Stimulated activated CD8-positive, alpha-beta memory T cell treated with anti-CD3 and anti-CD28 coated beads, Interleukin-4, amount 100 ng/mL, for 48 hours (primary cell): ENCODE measurements around the gene FRMD3.

ENCODE experiments used
- DNase-seq: peaks from one replicate; pipeline ENCODE4 v3.0.0-alpha.2; 2020

Gene FRMD3

DNA sequence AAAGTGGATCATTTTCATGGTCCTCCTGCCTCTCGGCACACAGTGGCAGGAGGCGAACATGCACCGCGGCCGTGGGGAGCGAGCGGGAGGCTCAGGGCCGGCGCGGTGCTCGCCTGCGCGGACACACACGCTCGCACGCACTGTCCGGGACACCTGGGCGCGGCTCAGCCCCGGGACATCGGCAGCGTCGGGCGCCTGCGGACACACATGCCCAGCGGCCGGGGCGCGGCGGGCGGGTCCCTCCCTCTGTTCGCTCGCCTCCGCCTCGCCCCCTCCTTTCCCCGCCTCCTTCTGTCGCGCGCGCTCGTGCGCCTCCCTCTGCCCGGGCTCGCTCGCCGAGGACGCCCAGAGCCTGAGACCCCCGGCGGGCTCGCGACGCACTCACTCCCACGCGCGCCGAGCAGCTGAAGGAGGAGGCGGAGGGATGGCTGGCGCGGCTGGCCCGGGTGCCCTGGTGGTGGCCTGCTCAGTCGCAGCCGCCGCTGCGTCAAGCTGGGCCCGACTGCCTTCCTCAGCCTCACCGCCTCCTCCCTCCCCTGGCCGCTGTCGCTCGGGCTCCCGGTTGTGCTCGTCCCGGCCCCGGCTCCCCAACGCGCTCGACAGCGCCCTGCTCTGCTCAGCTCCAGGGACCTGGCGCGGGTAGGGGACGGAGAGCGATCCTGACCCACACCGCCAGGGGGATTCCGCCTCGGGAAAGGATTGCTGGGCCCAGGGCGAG is at the start of gene FRMD3:
TSS of gene FRMD3 (minus strand) at position 230 of the 718 bp plus-strand sequence. CDS start at position 60, 170 bp downstream.
- peak; percentile 50 for DNase-seq

DNA sequence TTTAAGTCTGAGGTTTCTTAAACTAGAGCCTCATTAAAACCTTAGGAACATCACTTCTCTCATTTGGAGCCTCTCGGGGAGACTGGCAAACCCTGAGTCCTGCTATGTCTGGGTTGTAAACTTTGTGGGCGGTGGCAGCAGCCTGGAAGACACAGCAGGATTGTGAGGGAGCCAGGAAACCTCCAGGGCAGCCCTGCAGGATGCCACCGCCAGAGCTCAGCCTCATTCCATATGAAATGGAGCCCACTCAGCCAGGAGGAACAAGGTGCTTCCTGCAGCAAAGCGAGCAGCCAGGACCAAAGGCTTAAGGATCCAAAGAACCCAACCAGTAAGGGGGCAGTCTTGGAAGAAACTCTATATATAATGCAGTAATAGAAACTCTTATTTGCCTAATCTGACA is 46.8 kb upstream of the FRMD3 start:
- no peak for DNase-seq

DNA sequence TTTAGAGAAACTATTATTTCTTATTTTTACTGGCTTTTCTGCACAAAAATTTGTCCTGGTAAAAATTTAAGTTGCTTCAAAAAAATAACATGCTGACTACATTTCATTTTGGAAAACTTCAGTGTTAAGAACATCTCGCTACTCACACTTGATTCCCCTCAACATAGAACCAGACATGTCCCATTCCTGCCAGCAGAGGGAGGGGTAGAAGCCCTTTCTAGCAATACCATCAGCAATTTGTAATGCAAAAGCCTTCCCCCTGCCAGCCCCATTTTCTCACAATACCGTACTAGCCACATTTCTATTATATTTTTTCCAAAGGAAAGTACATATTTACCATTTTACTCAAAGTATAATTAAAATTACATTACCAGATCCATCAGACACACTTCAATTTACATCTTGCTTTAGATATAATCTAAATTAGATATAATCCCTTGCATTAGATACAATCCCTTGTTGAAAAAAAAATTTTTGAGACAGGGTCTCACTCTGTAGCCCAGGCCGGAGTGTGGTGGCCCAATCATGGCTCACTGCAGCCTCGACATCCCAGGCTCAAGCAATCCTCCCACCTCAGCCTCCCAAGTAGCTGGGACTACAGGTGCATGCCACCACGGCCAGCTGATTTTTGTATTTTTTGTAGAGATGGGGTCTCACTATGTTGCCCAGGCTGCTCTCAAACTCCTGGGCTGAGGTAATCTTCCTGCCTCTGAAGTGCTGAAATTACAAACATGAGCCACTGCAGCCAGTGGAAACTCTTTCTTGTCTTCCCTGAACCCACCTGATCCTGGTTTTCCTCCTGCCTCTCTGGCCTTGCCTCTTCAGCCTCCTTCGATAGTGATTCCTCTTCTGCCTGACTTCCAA is 45.2 kb upstream of the FRMD3 start:
- DNase-seq: peak; percentile 35

DNA sequence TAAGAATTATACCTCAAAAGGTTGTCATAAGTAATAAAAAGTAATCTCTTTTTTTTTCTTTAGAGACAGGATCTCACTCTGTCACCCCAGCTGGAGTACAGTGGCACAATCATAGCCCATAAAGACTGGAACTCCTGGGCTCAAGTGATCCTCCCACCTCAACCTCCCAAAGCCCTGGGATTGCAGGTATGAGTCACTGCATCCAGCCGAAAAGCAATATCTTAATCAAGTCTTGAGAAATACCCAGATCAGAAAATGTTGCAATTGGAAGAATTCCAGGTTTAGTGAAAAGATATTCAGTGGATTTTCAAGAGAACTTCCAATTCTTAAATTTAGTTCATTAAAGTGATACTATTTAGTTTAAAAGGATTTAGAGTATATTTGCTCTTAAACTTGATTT is 43.8 kb upstream of the FRMD3 start:
- no peak for DNase-seq

DNA sequence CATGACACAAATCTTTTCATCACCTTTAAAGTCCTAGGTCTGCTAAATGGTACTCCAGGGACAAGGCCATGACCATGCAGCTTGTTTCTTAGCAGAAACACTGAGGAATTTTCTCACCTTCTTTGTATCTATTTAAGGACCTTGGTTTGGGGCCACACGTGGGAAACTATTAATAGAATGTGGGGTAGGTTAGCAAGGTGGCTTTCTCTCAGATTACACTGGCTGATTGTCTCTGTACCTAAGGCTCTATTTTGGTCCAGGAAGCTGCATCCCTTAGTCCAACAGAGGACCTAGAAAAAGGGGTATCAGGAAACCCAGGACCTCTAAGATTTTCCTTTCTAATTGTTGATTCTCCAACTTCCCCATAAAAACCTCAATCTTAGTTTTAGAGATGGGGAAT is 36.3 kb upstream of the FRMD3 start:
- no peak for DNase-seq

DNA sequence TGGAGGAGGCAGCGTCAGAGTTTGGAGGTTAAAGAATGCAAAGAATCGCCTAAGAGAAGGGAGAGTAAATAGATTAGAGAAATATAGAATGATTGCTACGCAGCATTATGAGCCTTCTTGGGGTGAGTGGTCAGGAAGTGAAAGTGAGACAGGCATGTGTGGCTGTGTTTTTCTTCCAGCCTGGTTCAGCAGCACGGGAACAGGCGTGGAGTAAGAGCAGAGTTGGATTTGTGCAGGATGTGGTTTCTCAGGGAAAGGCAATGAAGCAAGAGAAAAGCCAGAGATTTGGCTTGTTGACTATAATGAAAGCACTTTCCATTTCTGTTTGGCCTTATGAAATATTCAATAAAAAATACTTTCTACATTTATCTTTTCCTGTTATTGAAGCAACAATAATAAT is 34.3 kb upstream of the FRMD3 start:
- DNase-seq: no peak

DNA sequence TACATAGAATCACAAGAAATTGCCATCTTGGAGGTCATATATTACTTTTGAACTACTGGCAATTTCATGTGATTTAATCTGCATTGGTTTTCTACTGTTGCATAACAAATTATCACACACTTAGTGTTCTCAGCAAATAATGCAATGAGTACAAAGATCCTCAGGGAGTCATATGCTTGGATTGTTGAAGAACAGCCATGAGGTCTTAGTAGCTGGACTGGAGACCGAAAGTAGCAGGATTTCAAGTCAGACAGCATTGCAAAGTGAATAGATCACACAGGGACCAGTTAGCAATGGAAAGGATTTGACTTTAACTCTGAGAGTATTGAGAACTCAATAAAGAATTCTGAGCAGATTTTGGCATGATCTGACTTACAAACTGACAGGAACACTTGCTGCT is 32.2 kb upstream of the FRMD3 start:
- DNase-seq: no peak

DNA sequence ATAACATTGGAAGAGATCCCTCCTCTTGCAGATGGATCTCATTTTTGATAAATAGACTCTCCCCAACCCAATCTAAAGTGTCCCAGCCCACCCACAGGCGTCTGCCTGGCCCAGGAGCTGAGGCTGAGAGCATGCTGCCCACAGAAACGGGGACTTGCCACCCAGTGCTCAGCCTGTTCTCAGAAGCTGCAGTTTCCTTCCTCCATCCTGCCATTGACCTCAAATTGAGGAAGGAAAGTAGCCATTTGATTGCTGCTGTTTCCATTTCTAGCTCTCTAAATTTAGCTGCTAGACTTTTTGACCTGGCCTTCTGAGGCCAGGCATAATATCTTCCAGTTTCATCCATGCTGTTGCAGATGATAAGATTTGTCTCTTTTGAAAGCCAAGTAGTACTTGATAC is 31.1 kb upstream of the FRMD3 start:
- DNase-seq: no peak

DNA sequence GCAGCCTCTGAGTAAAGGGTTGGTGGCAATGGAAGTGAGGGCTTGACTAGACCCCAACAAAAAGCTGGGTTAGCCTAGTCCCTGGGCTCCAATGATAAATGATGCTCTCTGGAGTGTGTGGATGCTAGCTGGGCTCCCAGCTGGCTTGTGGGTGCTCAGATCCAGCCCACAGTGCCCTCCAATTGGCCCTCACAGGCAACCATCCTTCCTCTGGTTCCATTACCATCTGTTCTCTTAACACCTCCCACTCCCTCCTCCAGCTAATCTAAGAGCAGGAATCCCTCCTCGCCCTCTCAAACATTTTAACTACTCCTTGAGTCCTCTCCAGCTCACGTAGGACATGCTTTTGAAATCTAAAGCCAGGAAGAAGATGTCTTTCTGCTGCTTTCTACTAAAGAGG is 25.2 kb upstream of the FRMD3 start:
- DNase-seq: no peak

DNA sequence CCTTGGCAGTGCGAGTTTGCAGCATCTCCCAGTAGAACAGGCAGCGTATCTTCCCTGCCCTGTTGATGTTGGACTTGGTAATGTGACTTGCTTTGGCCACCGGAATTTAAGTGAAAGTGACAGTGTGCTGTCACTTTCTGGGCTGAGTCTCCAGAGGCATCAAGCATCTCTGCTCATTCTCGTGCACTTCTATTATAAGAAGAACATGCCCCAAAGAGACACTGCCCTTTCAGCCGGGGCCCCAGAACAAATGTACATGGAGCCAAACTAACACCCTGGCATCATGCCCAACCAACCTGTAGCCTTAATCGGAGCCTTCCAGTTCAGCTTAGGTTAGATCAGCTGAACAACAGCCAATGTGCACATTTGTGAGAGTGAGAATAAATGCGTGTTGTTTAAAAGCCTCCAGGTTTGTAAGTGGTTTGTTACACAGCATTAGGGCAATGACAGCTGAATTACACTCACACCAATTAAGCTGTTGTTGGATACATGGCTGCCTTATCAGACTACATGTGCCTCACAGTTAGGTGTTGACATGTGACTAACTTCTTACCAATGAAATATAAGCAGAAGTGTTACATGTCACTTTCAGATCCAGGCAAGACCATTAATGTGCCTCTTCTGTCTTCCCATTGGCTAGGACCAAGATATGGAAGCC is 22.1 kb upstream of the FRMD3 start:
- no peak for DNase-seq

DNA sequence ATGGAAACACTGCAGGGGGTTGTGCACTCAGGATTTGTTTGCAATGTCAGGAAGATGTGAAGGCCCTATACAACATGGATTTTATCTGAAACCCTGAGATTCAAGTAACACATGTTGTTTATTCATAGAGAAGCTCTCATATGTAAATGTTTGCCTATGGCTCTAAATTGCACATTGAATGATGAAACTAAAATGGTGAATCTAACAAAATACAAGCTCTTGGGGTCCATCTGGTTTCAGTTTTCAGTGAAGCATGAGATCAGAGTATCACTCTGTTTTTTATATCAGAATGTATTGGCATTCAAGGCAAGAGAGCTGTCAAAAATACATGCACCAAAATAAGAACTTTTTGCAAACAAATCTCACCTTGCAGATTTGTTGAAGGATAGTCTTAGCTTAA is 19.6 kb upstream of the FRMD3 start:
- DNase-seq: no peak

DNA sequence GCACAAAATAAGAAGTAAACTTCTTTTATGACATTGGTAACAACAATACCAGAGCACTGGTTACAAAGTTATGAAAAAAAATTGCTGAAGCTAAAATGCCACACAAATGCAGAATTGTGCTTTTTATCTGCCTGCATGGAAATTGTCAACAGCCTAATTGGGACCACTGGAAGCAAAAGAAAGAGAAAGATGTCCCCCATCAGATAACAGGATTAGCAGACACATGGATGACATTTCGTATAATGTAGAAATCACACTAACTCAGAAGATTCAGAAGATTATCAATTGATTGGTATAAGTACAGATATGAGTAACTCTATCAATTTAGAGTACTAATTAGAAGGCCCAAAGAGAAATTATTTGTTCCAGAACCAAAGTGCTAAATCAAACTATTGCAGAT is 19.1 kb upstream of the FRMD3 start:
- DNase-seq: no peak

DNA sequence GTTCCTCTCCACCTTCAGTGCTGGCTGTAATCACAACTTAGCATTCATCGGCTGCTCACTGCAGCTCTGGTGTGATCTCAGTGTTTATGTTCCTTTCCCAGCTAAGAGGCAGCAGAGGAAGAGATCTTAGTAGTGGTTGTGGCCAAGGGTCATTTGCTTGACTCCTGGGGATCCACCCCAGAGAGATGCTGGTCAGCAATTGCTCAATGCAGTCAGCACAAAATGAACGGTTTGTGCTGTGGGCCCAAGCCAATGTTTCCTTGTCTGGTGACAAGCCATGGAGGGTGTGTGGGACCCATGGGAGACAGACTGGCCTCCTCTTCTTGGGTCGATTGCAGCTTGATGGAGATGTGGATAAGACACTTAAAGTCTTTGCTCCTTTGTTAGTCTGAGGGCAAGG is 16.1 kb upstream of the FRMD3 start:
- DNase-seq: no peak

DNA sequence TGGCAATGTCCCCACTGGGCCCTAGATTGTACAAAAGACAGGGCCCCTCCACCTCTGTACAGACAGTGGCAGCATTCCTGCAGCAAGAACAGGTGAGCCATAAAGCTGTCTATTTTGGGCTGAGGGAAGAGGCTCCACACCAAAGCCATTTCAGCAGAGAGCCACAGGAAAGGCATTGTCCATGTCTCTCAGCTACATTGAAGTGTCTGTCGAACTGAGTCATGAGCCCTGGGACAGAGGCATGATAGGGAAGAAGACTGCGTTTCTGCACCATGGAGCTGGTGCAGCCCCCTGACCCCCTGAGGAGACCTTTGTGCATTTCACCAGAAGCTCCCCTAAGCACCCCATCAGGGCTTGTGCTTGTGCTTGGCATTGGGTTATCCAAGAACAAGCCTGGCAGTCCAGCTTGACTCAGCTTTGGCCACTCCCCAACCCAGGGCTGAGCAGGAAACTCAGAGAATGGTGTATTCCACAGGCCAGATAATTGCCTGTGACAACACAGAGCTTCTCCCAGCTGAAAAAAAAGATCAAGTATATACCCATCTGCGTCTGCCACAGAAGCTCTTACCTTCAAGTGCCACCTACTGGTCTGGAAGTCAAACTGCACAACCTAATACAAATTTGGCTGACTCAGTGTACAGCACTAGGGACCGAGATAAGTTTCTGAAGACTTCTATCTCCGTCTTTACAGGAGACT is 5.9 kb upstream of the FRMD3 start:
- DNase-seq: no peak

DNA sequence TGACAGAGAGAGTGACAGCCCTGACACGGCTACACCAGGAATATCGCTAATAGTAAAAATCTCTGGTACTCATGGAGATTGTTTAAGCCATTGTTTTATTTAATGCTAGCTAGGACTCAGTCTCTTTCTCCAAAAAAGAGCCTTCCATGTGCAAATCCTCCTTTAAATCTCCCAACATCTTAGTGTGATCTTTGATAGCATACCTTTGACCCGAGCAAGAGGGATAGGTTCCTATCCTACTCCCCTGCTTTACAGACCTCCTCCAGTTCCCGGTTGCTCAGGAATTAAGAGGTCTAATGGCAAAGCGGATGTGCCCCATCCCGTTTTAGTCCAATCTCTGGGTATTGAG is 663 bp upstream of the FRMD3 start:
- no peak for DNase-seq

DNA sequence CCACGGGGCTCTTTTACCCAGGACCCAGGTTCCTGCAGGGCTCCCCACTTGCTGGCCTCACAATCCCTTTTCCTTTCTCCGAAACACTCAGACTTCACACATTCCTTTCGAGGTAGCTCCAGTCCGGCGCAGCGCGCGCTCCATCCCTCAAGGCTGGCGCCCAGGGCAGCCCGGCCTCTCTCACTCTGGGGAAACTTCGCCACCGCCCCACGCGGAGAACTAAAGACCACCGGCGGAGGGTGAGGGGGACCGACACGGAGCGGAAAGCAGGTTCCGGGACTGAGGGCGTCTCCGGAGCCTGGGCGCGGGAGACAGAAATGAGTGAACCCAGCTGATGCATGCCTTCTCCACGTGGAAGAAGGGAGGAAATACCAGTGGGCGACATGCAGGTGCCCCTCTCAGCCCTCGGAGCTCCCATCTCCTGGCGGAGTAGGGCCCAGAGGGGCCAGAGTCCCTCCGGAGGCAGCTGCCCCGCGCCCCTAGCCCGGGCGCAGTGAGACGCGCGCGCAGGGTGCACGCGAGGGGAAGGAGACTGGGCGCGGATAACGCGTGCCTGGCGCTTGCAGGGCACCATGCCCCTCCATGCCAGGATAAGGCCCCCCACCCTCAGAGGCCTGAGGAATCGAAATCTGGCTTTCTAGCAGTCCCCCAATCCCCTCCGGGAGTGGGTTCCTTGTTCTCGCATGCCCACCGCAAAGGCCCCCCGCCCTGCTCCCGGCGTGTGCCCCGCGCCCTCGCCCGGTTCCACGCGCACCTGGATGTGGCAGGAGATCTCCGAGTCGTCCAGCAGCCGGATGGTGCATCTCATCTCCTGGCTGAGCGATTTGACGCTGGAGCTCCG is 650 bp downstream of the FRMD3 start:
- DNase-seq: no peak

DNA sequence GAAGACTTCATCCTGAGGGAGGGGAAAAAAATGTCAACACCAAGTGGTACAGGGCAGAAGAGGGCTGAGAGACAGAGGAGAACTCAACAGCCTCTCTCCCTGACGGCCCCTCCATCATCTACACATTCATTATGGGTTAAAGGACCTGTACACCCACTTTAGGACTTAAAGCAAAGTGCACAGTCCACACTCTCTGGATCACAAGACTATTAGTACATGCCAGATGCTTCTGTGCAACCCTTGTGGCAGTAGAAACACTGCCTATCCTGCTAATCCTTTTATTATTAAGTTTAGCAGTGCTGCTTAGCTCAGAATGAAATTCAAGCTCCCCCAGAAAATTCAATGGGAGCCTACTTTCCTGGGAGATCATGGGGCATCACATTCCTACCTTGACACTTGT is 1.9 kb downstream of the FRMD3 start:
- DNase-seq: no peak

DNA sequence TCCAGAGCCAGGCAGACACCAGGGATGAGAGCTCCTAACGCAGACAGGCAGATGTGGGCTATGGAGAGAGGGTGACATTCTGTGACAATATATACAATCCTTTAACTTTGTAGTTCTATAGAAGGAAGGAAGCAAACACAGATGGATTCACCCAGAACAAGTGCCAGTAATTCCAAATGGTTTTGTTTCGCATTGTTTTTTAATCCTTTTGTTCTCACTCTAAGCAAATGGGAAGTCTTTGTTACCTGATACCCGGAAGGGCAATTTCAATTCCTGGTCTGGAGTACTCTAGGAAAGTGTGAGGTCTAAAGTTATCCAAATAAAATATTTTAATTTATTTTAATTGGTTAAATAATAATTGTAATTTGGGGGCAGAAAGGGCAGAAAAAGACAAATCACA is 2.5 kb downstream of the FRMD3 start:
- DNase-seq: no peak

DNA sequence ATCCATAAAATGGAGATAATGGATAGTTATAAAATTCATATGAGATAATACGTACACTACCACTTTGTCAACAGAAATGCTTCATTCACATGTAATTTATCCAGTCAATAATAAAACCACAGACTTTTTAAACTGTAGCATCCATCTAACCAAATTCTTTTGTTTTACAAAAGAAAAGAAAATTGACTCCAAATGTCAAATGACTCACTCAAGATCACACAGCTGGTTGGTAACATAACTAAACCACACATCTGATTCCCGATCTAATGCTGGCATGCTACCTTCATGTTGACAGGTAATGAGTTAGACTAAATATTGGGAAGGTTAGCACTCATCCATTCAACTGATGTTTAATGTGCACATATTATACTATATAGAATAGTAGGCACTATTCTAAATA is 4.9 kb downstream of the FRMD3 start:
- no peak for DNase-seq

DNA sequence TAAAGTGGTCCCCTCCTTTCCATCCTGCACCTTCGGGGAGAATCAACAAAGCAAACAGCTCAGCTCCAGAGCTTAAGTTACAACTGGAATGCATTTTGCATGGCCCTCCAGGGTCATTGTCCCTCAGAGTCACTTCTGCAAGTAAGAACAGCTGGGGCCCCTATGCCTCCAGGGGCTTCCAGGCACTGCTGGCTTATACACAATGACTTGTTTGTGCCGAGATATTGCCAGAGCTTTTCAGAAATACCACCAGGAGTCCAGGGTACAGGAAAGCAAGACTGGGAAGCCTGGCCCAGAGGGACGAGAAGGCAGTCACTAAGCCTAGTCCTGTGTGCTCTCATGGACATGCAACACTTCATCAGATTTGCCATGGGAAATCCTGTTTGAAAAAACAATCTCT is 11.3 kb downstream of the FRMD3 start:
- no peak for DNase-seq

DNA sequence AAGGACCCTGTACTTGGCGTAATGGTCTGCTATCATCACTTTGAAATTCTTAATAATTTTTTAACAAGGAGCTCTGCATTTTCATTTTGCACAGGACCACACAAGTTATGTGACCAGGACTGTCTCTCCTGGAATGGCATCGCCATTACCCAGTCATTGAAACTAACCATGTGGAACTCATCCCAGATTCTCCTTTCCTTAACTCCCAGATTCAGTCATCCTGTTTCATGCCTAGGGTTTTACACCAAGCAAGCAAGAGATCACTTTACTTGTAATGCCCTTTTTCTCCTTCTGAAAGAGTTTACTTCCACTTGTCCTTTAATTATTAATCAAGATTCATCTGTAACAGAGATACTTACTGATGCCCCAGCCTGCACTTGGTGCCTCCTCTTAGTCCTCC is 12.0 kb downstream of the FRMD3 start:
- no peak for DNase-seq

DNA sequence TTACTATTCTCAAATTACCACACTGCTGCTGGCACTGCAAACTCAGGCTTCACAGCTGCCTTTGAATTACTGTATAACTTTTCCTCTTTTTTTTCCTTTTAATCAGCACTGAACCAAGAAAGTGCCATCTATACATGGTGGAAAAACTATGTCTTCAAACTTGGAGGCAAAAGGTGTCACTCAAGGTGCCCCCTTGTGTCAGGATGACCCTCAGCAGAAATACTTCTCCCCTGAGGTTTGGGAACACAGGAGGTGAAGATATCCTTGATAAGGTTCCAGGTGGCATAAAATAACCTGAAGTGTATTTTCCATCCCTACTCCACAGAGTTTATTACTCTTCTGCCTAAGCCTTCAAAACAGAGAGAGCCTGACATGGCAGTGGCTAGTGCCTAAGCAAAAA is 14.5 kb downstream of the FRMD3 start:
- DNase-seq: no peak

DNA sequence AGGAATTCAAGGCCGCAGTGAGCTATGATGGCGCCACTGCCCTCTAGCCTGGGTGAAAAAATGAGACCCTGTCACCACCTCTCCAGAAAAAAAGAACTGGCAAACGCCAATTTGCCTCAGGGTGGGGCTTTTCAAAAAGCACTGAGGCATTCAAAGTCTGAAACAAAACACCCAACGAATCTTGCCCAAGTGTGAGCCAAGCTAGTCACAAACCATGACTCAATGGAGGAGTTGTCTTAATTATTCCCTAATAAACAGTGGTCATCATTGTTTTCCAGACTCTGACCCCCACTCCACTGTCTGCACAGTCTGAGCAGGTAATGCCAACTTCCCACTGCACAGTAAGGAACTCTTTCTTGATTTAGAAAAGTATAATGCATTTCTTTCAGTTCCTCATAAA is 16.8 kb downstream of the FRMD3 start:
- DNase-seq: no peak
